ENCODE results near the gene OR52I2. TPM values are rescaled to one million over a fixed set of nuclear protein-coding genes. Genes with fewer than 3 reads are reported as not detected.

OR52I2 gene
- total RNA-seq, 1 experiment from 2014 or later, result not detected

DNA sequence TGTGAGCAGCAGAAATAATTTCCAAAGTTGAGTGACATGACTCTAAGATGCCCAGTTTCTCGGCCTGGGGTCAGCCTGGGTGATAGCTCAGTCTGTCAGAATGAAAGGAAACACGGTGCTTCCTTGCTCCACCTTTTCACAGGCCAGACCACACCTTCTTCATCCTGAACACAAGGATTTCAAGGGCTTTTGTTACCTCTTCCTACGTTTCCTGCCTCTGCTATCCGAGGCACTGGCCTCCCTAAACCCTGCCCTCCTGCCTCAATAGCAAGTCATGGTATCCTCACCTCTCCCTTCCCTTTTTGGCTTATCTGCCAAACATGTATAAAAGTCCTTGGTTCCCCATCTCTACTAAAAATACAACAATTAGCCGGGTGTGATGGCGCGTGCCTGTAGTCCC, 60.5 kb downstream of the OR52I2 start:
- no TSS peak for BruUV-seq (replicated peaks)
- Mint-ChIP-seq H3K4me3 (ENCODE audit: low read depth, unreplicated experiment) (no peak overlapping the region), H3K36me3 (ENCODE audit: insufficient read depth, unreplicated experiment) (no peaks in the 10 kb centered on the region), H3K4me1 (ENCODE audit: low read depth, unreplicated experiment) (no peaks in the 10 kb centered on the region), H3K27ac (ENCODE audit: unreplicated experiment) (no peak overlapping the region), H3K27me3 (ENCODE audit: unreplicated experiment) (peaks cover 60% of the 10 kb centered on the region), H3K9me3 (ENCODE audit: low read depth, unreplicated experiment) (no peaks in the 10 kb centered on the region)
- intact Hi-C loops (cut with micrococcal nuclease; ENCODE audit: unreplicated experiment), result no loop called here
- CTCF ChIA-PET, result no interaction called here
- no peak for DNase-seq
- TF ChIP-seq, protein P1, sequence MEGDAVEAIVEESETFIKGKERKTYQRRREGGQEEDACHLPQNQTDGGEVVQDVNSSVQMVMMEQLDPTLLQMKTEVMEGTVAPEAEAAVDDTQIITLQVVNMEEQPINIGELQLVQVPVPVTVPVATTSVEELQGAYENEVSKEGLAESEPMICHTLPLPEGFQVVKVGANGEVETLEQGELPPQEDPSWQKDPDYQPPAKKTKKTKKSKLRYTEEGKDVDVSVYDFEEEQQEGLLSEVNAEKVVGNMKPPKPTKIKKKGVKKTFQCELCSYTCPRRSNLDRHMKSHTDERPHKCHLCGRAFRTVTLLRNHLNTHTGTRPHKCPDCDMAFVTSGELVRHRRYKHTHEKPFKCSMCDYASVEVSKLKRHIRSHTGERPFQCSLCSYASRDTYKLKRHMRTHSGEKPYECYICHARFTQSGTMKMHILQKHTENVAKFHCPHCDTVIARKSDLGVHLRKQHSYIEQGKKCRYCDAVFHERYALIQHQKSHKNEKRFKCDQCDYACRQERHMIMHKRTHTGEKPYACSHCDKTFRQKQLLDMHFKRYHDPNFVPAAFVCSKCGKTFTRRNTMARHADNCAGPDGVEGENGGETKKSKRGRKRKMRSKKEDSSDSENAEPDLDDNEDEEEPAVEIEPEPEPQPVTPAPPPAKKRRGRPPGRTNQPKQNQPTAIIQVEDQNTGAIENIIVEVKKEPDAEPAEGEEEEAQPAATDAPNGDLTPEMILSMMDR (IDR thresholded peaks at IDR 0.05; ENCODE audit: unreplicated experiment), result no peak

Other genes starting within 250 kb of the OR52I2 start
- gene OR52B4, start 213.4 kb upstream of the OR52I2 start, total RNA-seq (2022), result not detected in 2 replicates
- gene TRIM21, start 188.0 kb upstream of the OR52I2 start, total RNA-seq (2022), result 19.1 and 30.2 TPM in 2 replicates
- gene OR52K2, start 132.4 kb upstream of the OR52I2 start, total RNA-seq (2022), result not detected in 2 replicates
- gene OR52K1, start 99.1 kb upstream of the OR52I2 start, total RNA-seq (2022), result not detected in 2 replicates
- gene OR52M1, start 36.6 kb upstream of the OR52I2 start, total RNA-seq (2022), result not detected in 2 replicates
- not detected in 2 replicates for gene OR52I1, start 12.3 kb downstream of the OR52I2 start, total RNA-seq (2022)
- gene TRIM68, start 26.5 kb downstream of the OR52I2 start, total RNA-seq (2022), result 12.7 and 14.5 TPM in 2 replicates
- not detected in 2 replicates for gene OR51D1, start 55.7 kb downstream of the OR52I2 start, total RNA-seq (2022)
- not detected in 2 replicates for gene OR51E1, start 62.2 kb downstream of the OR52I2 start, total RNA-seq (2022)
- gene OR51E2, start 116.1 kb downstream of the OR52I2 start, total RNA-seq (2022), result not detected in 2 replicates
- not detected in 2 replicates for gene MMP26, start 123.0 kb downstream of the OR52I2 start, total RNA-seq (2022)
- gene OR51F1, start 188.2 kb downstream of the OR52I2 start, total RNA-seq (2022), result not detected in 2 replicates
- not detected in 2 replicates for gene OR52R1, start 222.6 kb downstream of the OR52I2 start, total RNA-seq (2022)
- gene OR51F2, start 239.6 kb downstream of the OR52I2 start, total RNA-seq (2022), result not detected in 2 replicates

Measured in Calu3 (cell line).